Suprapubic skin (tissue), 3 donors: ENCODE data around the gene ACAA1.
"Not testable (repeated sequence)": the region's sequence is repeated elsewhere in the genome, so short reads cannot be mapped to it uniquely, and the experiment has no call there.

ENCODE experiments used
- CTCF ChIP-seq, 2 donors: fragments of 200-600 bp in 1 of 2; fragments of 450-650 bp in 1 of 2; sonication (generic) in 1 of 2; IDR thresholded peaks; one replicate each; pipeline ENCODE4 v1.5.1; 2016 to 2019; ENCODE audit warnings: antibody characterized with exemption in 2 of 2, mild to moderate bottlenecking in 1 of 2, moderate library complexity in 1 of 2
- EP300 ChIP-seq: sonication (generic); formaldehyde crosslinking; IDR thresholded peaks from one replicate; pipeline ENCODE4 v1.6.1; 2017; ENCODE audit warnings: antibody characterized with exemption
- POLR2A ChIP-seq, 2 donors: fragments of 450-650 bp; IDR thresholded peaks; one replicate each; pipeline ENCODE4 v1.6.1; 2017; ENCODE audit warnings: antibody characterized with exemption in 2 of 2, mild to moderate bottlenecking in 2 of 2, moderate library complexity in 2 of 2

DNA sequence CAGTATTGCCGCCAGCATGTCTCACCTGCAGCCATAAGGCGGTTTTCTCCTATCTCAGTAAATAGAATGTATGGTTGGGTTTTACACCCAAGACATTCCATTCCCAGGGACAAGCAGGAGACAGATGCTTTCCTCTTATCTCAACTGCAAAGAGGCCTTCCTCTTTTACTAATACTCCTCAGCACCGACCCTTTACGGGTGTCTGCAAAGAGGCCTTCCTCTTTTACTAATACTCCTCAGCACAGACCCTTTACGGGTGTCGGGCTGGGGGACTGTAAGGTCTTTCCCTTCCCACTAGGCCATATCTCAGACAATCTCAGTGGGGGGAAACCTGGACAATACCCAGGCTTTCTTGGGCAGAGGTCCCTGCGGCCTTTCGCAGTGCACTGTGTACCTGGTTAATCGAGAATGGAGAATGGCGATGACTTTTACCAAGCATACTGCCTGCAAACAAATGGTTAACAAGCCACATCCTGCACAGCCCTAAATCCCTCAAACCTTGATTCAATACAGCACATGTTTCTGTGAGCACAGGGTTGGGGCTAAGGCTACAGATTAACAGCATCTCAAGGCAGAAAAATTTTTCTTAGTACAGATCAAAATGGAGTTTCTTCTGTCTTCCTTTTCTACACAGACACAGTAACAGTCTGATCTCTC lies 1.2 kb downstream of the ACAA1 start:
- TF ChIP-seq CTCF (IDR thresholded peaks at IDR 0.05); POLR2A (IDR thresholded peaks at IDR 0.05); EP300: not testable (repeated sequence)
